Gastrocnemius medialis (tissue), 4 donors: ENCODE results near the gene GRK1. TPM values are rescaled to one million over a fixed set of nuclear protein-coding genes. Genes with fewer than 3 reads are reported as not detected.

ENCODE experiments used
- ATAC-seq, 2 donors: fragments of 150-250 bp; one replicate each; pipeline ENCODE4 v1.9.1; 2016
- DNase-seq, 2 donors: peaks; one replicate each; pipeline ENCODE4 v3.0.0-alpha.2; 2019
- H3K27ac ChIP-seq, 4 donors: fragments of 200-600 bp; sonication (generic); 1 replicate in 1 of 4; 2 replicates in 3 of 4; pipeline ENCODE4 v1.5.1; 2016 to 2018; ENCODE audit warnings: mild to moderate bottlenecking in 2 of 4, moderate library complexity in 1 of 4
- H3K27me3 ChIP-seq, 3 donors: fragments of 200-600 bp; sonication (generic) in 2 of 3; 1 replicate in 1 of 3; 2 replicates in 2 of 3; pipeline versions ENCODE4 v1.5.1 to v1.6.0; 2016 to 2019; ENCODE audit warnings: mild to moderate bottlenecking in 1 of 3, moderate library complexity in 1 of 3
- H3K36me3 ChIP-seq, 2 donors: fragments of 200-600 bp; sonication (generic) in 1 of 2; one replicate each; pipeline ENCODE4 v1.5.1; 2017 to 2018
- H3K4me1 ChIP-seq, 2 donors: fragments of 200-600 bp; sonication (generic) in 1 of 2; one replicate each; pipeline ENCODE4 v1.5.1; 2016 to 2017; ENCODE audit warnings: mild to moderate bottlenecking in 2 of 2
- H3K4me3 ChIP-seq, 4 donors: fragments of 200-600 bp; sonication (generic) in 3 of 4; 1 replicate in 1 of 4; 2 replicates in 3 of 4; pipeline ENCODE4 v1.5.1; 2016 to 2019; ENCODE audit warnings: mild to moderate bottlenecking in 2 of 4
- H3K9me3 ChIP-seq, 3 donors: fragments of 200-600 bp; sonication (generic) in 2 of 3; 1 replicate in 1 of 3; 2 replicates in 2 of 3; pipeline ENCODE4 v1.5.1; 2016 to 2019
- CTCF ChIP-seq, 5 experiments: fragments of 450-650 bp in 3 of 5; fragments of 200-600 bp in 2 of 5; sonication (generic) in 2 of 5; IDR thresholded peaks in 4 of 5; conservative IDR thresholded peaks in 1 of 5; 1 replicate in 4 of 5; 2 replicates in 1 of 5; pipeline ENCODE4 v1.5.1; 2016 to 2019; ENCODE audit warnings: antibody characterized with exemption in 5 of 5, mild to moderate bottlenecking in 3 of 5, moderate library complexity in 3 of 5
- POLR2A ChIP-seq, 2 donors: fragments of 450-650 bp; IDR thresholded peaks; one replicate each; pipeline ENCODE4 v1.6.1; 2017; ENCODE audit warnings: antibody characterized with exemption in 2 of 2, mild to moderate bottlenecking in 2 of 2, moderate library complexity in 2 of 2
- in situ Hi-C, 4 donors: fragments of 200-750 bp; cut with MboI; loops; one replicate each; pipeline versions ENCODE4 v1.15.0 to v1.8.0; 2017; ENCODE audit warnings: low sequenced_read_pairs in 4 of 4
- intact Hi-C: fragments of 100-400 bp; cut with DNase I; formaldehyde crosslinking; loops from one replicate; pipeline ENCODE4 v1.15.1; 2023; ENCODE audit warnings: low total_unique reads
- total RNA-seq, 4 donors: library from RNA; depleted of rRNA; stranded (reverse); fragments of >200 nt; gene quantifications; one replicate each; pipeline versions ENCODE4 v1.1.0 to v1.2.3, GENCODE V29; 2016

The GRK1 gene
- total RNA-seq, 4 donors from 2014 or later, result 0.10 TPM; not detected in 3

GRCh38 chr13:113756441-113757097 is 89.5 kb downstream of the GRK1 start:
- no peak for DNase-seq
- in situ Hi-C loops, result no loop called here
- no peak overlapping the region for H3K4me3 ChIP-seq
- no peak overlapping the region for H3K27ac ChIP-seq
- no peaks in the 10 kb centered on the region for H3K9me3 ChIP-seq
- H3K27me3 ChIP-seq, result peaks cover 12 to 37% (median 19%) of the 10 kb centered on the region in 3 donors
- H3K36me3 ChIP-seq, result no peaks in the 10 kb centered on the region
- no peak for TF ChIP-seq POLR2A (IDR thresholded peaks at IDR 0.05)
- TF ChIP-seq CTCF (IDR thresholded peaks at IDR 0.05 in 4 of 5, conservative IDR thresholded peaks at IDR 0.05 in 1 of 5), result no peak
- ATAC-seq, result no peak
- intact Hi-C loops, result no loop called here
- peaks cover 7 to 13% of the 10 kb centered on the region in 2 donors for H3K4me1 ChIP-seq

- Histone ChIP-seq H3K4me1 (peaks cover 7 to 13% of the 10 kb centered on the region in 2 donors), H3K4me3 (peak within 1 kb of the TSS; percentile 68 to 82 (median 72)), H3K27ac (peak within 1 kb of the TSS; percentile 20 to 72 (median 67)), H3K9me3 (no peaks in the 10 kb centered on the region), H3K27me3 (peaks cover 23 to 52% (median 31%) of the 10 kb centered on the region in 3 donors), H3K36me3 (no peaks in the 10 kb centered on the region)
- TF ChIP-seq POLR2A (IDR thresholded peaks at IDR 0.05) (no peak), CTCF (IDR thresholded peaks at IDR 0.05 in 4 of 5, conservative IDR thresholded peaks at IDR 0.05 in 1 of 5) (peak in 3 of 5 experiments; percentile 5 to 53 (median 15))
- in situ Hi-C loops, result no loop called here
- peak; percentile 51 to 58 for DNase-seq
- intact Hi-C loops, result no loop called here
- ATAC-seq, result peak; percentile 84 to 88
These were observed 91.9 kb downstream of the GRK1 start, which contains the start of gene TMEM255B for GRCh38 chr13:113758651-113759524. Gene TMEM255B (plus strand): TSS chr13:113759226. CDS start chr13:113759270, 44 bp downstream.

GRCh38 chr13:113759525-113760137 is 92.6 kb downstream of the GRK1 start:
- Histone ChIP-seq H3K27ac (peak overlapping the region in 3 of 4 donors; percentile 39 to 68 (median 66)), H3K27me3 (peaks cover 23 to 50% (median 31%) of the 10 kb centered on the region in 3 donors), H3K4me1 (peaks cover 7 to 13% of the 10 kb centered on the region in 2 donors), H3K36me3 (no peaks in the 10 kb centered on the region), H3K4me3 (peak overlapping the region; percentile 68 to 82 (median 72)), H3K9me3 (no peaks in the 10 kb centered on the region)
- in situ Hi-C loops (no loop called here), intact Hi-C loops (no loop called here)
- DNase-seq, result no peak
- TF ChIP-seq POLR2A (IDR thresholded peaks at IDR 0.05) (no peak), CTCF (IDR thresholded peaks at IDR 0.05 in 4 of 5, conservative IDR thresholded peaks at IDR 0.05 in 1 of 5) (no peak)
- ATAC-seq, result peak; percentile 21 to 33

GRCh38 chr13:113761136-113761535 is 94.1 kb downstream of the GRK1 start:
- H3K4me1 ChIP-seq, result peaks cover 7 to 13% of the 10 kb centered on the region in 2 donors

More at GRCh38 chr13:113761136-113761535, 94.1 kb downstream of the GRK1 start:
- intact Hi-C loops (no loop called here), in situ Hi-C loops (no loop called here)
- no peak for TF ChIP-seq POLR2A (IDR thresholded peaks at IDR 0.05)
- TF ChIP-seq CTCF (IDR thresholded peaks at IDR 0.05 in 4 of 5, conservative IDR thresholded peaks at IDR 0.05 in 1 of 5), result no peak
- Histone ChIP-seq H3K4me3 (no peak overlapping the region), H3K27me3 (peaks cover 23 to 48% (median 27%) of the 10 kb centered on the region in 3 donors), H3K27ac (no peak overlapping the region), H3K9me3 (no peaks in the 10 kb centered on the region), H3K36me3 (no peaks in the 10 kb centered on the region)
- ATAC-seq, result no peak
- DNase-seq, result no peak
